GM18499 (cell line): ENCODE measurements around the gene KCND3.
"Not testable (repeated sequence)": the region's sequence is repeated elsewhere in the genome, so short reads cannot be mapped to it uniquely, and the experiment has no call there.

Experiments used
- ATAC-seq: cut with Tn5 transposase; IDR thresholded peaks from one replicate; pipeline ENCODE4 v1.9.1; 2021; ENCODE audit warnings: moderate number of reproducible peaks; ENCODE audit not compliant: insufficient read depth, unreplicated experiment

Gene KCND3

DNA sequence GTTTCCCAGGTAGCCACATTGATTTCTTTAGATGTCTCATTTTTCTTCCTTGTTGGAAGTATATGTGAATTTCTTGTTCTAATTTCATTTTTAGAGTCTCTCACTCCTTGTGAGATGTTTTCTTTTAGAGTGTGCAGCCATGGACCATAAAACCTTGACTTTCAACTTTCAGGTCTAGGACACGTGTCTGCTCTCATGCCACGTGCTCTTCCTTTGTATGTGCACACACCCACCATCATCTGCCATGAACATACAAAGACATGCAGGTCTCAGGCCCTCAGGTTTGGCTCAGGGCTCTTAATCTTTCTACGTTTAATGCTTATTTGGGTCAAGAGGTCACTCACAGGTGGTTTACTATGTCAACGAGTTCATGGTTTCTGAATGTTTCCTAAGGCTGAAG lies 163.2 kb downstream of the KCND3 start:
- no peak for ATAC-seq

DNA sequence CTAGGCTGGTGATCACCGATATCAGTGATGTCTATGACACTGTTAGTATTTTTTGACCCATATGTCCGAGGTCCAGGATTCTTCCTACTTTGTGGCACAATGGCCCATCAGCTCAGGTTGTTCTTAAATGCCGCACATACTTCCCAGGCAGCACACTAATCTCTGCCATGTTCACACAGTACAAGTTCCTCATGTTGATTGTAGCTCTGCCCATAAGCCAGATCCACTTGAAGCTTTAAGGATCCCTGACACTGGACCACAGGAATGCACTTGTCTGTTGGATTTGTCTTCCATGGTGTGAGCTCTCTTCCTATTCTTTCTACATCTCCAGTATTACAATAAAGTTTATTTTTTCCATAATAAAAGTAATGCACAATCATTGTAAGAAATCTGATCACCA lies 164.3 kb downstream of the KCND3 start:
- ATAC-seq = no peak

DNA sequence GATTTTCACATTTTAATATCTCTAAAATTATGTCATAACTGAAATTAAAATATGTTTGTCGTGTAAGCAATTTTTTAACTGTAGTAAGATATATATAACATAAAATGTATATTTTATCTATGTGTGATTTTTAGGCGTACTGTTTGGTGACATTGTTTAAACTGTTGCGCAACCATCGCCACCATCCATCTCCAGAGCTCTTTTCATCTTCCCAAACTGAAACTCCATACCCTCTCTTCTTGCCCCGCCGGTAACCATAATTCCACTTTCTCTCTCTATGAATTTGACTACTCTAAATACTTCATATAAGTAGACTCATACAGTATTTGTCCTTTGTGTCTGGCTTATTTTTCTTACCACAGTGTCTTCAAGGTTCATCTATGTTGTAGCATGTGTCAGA lies 167.3 kb downstream of the KCND3 start:
- ATAC-seq = no peak

DNA sequence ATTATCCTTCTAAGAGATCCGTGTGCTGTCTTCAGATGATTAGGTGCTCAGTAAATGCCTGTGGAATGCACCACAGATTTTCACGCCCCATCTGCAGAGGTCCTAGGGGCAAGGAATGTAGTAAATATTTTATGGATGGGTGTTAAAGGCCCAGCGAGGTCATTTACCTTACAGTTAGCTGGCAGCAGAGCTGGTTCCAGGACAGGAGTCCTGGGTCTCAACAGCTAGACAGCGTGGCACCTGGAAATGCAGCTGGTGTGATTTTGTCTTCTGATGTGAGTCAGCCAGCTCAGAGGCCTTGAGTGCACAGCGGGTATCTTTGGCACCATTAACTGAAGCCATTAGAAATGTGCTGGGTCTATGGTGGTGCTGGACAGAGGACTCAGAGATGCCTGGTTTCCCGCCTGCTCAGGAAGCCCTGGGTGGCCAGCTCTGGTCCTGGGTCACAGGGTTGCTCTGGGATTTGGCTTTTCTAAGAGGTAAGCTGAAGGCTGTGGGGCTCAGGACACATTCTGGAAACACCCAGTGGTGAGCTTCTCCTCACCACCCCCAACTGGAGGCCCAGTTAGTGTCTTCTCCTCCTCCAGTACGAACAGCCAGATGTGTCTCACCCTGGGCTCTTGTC lies 168.2 kb downstream of the KCND3 start:
- ATAC-seq = no peak

DNA sequence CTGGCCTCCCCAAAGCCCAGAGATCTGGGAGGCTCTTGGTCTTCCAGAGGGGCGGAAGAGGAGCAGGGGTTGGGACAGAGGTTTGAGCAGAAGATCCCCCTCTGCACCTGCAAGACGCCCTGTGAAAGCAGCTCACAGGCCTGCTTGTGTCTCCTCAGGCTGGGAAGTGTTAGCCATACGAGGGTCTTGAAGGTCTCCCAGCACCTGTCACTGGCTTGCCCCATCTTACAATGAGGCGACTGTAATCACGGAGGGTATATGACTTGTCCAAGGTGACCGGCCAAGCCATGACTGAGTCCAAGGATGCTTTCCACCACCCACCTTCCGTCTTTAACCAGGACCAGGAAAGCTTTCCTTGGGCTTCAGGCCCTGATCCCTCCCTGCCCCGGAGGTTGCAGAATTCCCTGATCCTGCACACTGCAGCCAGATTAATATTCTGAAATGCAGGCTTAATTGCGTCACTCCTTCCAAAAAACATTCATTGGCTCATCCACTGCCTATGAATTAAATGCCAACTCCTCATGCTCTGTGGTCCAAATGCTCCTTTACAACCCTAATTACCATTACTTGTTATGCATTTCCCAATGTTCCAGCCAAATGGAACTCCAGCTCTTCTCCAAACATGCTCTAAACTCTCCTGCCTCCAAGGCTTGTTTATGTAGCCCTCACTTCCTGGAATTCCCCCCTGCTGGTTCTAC lies 169.8 kb downstream of the KCND3 start:
- no peak for ATAC-seq

DNA sequence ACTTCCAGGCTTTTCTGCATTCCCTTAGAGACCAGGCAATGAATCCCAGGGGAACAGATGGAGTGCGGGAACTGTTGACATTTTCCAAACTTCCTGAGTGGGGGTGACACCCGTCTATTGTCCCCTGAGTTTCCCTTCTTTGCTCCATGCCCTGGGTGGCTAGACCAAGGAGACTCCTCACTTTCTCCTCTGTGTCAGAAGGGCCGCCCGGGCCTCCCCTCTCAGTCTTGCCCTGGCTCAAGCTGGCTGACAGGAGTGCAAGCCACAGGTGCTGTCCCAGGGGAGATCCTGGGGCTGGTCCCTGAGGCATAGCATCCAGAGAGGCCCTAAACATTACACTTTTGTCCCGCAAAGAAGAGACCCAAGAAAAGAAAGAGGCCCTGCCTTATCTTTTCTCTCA lies 170.9 kb downstream of the KCND3 start:
- no peak for ATAC-seq

DNA sequence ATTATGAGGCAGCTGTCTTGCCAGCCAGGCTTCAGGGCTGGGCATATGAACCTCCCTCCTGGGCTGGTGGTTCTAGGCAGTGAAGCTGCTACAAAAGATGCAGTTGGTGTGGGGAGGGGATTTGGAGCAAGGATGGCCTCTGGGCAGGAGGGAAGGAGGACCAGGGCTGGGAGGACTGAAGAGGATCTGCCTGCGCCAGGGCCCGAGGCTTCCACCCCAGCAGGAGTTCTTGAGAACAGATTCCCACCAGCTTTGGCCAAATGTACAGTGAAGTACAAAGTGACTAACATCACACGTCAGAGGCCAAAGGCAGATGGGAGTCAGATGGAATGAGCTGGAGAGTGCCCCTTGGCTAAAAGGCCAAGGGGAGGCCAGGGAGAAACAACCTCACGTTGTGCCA lies 171.4 kb downstream of the KCND3 start:
- no peak for ATAC-seq

DNA sequence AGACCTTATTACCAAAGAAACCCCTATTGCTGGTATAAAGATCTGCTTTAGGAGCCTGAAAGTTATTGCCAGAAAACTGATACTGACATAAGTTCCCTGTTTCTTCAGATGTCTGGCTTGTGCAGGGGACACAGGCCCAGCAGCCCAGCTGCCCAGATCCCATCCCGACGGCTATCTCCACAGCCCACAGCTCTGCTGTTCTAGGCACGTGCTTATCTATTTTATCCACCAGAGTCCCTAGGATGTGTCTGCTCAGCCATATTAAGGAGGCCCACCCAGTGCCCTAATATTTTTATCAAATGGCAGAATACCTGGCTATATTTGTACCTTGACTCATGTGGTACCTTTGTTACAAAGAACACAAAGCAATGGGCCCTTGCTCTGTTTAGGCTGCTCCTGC lies 174.8 kb downstream of the KCND3 start:
- ATAC-seq = no peak

DNA sequence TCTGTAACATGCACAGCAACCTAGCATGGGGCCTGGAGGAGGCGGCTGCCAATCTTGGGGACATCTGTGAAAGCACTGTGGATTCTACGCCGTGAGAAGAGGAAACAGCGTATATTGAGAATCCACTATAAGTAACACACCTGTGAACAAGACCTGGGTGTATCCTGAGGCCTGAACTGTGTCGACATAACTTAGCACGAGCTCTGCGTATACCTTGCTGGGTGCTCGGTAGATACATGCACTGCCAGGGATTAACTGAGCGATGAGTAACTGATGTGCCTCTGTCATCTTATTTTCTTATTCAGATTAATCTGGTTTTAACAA lies 175.2 kb downstream of the KCND3 start:
- no peak for ATAC-seq

DNA sequence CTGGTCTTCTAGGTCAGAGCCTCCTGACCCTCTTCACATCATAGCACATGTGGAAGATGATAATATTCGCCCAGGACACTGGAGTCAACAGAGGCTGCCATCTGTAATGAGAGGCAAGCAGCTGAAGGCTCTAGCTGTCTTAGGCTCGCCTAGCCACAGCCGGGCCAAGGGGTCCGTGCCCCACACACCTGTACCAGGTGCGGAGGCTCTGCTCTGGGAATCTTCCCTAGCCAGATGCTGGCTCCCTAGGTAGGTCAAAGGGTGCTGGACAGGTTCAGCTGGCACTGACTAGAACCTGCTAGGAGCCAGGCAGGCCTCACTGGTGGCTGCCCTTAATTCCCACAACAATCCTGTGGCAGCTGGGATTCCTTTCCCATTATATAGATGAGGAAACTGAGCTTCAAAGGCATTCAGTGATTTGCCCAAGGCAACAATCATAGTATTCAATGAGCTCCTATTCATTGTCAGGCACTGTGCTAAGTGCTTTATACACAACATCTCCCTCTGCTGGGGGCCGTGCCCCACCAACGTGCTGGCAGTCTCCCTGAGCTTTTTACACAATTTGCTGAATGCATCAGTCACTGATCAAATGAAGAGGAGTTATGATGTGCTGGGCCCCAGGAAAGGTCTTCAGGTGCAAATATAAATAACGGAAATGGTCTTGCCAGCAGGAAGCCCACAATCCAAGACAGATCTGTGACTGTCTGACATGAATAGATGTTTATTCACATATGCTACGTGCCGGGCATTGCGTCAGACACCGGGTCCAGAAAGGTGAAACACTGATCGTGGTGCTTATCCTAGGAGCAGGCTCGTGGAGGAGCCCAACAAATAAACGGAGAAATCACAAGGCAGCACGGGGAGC lies 175.8 kb downstream of the KCND3 start:
- no peak for ATAC-seq

DNA sequence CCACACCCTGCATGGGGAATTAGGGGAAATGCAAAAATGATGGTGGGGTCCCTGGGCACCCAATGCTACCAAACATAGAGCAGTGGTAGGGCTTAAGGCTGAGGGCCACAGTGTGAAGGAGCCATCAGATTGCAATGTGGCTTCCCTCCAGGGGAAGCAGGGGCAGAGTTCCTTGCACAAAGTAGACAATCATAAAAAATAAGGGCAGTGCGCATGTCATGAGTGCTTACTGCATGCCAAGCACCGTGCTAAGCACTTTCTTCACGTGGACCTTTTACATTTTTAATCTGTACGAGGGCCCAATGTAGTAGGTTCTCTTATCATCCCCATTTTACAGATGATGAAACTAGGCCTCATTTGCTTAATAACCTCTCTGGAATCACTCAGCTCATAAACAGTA lies 177.2 kb downstream of the KCND3 start:
- ATAC-seq = no peak

DNA sequence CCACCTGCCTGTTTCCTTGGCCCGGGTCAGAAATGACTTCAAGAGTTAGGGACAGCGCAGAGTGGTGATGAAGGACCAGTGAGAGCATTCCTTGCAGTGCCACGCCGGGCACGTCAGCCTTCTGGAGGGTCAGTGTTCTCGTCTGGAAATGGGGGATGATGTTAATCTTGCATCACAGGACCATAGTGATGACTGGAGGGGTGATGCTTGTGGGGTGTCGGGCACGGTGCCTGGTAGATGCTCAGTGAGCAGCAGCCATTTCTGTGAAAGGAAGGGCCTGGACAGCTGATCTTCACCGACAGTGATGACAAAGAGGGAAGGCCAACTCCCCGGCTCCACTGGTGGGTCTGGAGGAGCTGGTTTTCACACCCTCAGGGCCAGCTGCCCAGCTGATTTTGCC lies 177.6 kb downstream of the KCND3 start:
- no peak for ATAC-seq

DNA sequence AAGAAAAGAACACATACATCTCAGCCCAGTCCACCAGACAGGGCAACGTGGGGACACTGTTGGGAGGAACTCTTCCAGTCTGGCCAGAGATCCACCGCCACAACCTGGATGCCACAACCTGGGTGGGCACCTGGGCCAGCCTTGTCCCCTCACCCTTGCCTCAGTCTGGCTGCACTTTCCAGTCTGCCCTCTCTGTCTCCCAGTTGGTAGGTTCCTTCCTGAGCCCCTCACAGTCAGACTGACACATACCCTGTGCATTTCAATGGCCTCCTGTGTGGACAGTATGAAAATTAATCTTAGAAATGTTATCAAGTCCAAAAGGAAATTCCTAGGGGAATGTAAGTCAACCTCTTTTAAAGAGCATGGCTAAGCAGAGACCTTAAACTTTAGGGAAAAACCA lies 184.2 kb downstream of the KCND3 start:
- no peak for ATAC-seq

DNA sequence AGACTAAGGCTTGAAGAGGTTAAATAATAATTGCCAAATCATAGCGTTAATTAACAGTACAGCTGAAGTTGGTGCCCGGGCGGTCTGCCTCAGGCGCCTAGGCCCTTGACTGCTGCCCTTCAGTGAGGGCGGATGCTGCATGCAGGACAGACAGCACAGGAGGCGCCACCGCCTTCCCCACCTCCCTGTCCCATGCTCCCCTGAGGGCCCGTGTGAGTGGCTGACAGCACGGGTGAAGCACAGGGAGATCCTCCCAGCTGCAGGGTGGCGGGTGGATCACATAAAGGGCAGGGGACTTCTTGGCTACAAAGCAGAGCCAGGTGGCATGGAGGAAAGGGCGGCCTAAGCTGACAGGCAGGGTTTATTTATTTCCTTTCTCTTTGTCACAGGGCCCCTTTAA lies 184.7 kb downstream of the KCND3 start:
- no peak for ATAC-seq

DNA sequence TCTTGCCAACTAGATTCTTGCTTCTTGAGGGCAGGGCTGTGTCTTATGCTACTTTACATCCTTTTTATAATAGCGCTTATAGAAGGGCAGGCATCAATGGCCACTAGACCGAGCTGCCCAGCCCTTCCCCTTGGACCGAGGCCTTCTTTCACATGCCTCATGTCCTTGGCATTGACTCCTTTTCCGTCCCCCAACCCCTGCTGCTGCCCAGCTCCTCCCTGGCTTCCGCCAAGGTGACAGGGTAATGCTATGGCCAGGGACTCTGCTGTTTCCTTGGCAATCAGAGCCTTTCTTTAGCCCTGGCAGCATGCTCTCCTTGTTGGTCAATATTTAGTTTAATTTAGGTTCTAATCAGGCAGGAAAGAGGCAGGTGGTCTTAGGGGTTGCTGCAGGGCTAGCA lies 185.5 kb downstream of the KCND3 start:
- no peak for ATAC-seq

DNA sequence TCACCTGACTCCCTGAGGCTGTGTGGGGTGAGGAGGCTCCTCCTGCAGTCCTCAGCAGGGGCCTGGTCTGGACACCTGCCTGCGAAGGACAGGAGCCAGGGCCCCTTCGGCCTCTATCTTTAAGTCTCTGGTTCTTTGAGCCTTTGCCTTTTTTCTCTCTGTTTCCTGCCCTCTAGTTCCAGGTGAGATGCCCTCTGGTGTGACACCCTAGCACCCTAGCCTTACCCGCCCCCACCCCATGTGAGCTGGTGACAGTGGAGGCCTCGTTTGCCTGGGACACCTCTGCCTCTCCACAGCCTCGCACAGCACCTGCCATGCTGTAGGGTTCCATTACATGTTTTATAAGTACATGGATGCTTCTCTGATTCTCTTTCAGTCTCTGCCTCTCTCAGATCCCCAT lies 186.5 kb downstream of the KCND3 start:
- no peak for ATAC-seq

DNA sequence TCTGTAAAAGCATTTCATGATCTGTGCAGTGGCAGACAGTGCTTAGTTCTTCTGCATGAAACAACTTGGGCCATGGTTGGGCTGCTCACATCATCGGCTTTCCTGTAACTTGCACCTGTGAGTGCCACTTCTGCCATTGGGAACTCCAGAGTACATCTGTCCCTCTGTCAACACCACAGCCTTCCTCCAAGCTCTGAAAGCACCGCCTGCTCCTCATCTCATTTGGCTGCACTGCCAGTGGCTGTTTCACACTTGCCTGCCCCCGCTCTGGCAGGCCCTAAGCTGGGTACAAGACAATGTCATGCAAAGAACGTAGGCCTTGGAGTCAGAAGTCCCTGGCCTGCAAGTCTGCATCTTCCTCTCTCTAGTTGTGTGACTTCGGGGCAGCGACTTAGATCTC lies 187.4 kb downstream of the KCND3 start:
- no peak for ATAC-seq

DNA sequence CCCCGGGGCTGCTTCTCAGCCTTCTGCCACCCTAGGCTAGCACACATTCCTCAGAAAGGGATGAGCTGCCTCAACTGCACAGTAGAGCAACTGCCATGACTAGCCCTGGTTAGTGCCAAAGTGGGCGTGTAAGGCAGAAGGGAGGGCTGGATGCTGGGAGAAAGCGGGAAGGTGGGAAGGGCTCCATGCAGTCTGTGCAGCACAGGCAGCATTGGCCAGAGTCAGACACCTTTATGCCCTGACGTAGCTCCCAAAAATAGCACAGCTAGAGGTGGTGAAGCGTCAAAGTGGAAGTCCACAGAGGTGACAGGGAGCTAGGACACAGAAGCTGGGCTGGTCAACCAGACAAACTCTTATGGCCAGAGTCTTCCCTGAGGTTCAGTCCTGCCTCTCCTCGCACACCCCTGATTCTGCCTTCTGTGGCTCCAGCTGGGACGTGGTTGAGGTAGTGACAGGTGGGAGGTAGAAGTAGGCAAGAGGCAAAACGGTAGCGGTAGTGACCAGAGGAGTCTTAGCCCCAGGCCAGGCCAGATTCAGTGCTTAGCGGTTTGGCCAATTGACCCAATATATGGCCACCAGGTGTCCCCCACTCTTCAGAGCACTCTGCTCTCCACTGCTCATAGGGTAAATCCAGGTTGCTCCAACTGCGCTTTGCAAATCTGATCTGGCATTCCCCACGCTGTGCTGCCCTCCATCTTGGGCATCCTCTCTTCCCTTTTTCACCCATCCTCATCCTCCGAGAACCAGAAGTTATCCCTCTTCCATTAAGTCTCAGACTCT lies 188.2 kb downstream of the KCND3 start:
- ATAC-seq = no peak

DNA sequence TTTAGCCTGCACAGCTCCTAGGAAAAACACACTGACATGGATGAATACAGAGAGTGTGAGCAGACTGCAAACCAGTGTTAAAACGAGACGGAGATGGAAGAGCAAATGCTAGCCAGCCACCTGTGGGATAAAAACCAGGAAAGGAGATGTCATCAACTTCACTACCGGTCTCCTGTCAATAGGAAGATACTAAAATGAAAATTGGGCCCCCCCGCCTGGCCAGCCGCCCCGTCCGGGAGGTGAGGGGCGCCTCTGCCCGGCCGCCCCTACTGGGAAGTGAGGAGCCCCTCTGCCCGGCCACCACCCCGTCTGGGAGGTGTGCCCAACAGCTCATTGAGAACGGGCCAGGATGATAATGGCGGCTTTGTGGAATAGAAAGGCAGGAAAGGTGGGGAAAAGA lies 189.7 kb downstream of the KCND3 start:
- not testable (repeated sequence) for ATAC-seq

DNA sequence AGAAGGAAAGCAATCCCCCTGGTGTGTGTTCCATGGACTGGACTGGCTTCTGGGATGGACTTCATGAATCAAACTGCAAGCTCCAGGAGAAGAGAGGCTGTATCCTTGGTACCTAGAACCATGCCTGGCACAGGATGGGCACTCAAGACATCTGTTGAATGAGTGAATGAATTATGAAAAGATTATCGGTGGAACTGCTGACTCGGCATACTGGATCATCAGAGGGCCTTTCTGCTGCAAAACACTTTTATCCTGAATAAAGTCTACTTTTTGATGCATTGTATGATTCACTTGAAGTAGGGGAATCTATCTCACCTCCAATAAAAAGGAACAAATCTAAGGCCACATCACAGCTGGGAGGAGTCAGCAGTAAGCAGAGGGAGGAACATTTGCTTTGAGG lies 190.9 kb downstream of the KCND3 start:
- ATAC-seq = no peak

DNA sequence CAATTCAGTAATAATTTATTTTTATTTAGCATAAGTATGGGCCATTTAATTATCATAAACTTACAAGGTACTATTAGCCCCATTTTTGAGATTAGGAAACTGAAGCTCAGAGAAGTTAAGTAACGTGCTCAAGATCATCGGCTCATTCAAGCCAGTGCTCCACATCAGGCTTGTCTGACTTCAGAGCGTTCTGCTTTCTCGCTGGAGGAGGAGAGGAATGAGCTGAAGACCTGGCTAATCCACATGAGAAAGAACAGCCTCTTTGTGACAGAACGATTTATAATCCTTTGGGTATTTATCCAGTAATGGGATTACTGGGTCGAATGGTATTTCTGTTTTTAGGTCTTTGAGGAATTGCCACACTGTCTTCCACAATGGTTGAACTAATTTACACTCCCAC lies 194.1 kb downstream of the KCND3 start:
- ATAC-seq = no peak
